GM18909 (cell line): ENCODE results near the gene CCDC80.
"Not testable (repeated sequence)": the region's sequence is repeated elsewhere in the genome, so short reads cannot be mapped to it uniquely, and the experiment has no call there.

Experiments used
- ATAC-seq: cut with Tn5 transposase; IDR thresholded peaks from one replicate; pipeline ENCODE4 v1.9.1; 2021; ENCODE audit warnings: mild to moderate bottlenecking; ENCODE audit not compliant: unreplicated experiment, poor library complexity

Gene CCDC80

DNA sequence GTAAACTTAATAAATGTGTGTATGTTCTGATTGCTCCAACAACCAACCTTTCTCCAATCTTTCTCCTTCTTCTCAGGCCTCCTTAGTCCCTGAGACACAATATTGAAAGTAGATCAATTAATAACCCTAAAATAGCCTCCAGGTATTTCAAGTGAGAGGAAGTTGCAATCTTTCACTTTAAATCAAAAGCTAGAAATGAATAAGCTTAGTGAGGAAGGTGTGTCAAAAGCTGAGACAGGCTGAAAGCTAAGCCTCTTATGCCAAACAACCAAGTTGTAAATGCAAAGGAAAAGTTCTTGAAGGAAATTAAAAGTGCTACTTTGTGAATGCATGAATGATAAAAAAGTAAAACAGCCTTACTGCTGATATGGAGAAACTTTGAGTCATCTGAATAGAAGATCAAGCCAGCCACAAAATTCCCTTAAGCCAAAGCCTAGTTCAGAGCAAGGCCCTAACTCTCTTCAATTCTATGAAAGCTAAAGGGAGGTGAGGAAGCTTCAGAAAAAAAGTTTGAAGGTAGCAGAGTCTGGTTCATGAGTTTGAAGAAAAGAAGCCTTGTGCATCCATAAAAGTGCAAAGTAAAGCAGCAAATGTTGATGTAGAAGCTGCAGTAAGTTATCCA is 38.6 kb downstream of the CCDC80 start:
- ATAC-seq, result peak; percentile 80

DNA sequence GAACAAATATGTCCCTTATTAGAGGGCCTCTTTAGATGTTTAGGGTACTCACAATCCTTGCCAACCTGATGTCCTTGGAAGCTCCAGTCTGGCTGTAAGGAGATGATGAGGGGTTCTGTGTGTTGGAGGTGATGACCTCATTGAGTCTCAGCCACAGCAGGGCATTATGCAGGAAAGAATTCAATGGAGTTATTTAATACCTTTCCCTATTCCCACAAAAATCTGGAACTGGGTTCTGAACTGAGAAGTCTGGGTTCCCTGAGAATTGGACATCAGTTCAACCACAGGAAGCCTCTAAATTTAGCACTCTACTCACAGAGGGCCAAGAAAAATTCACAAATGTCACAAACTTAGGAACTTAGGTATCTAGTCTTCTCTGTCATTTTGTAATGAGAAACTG is 42.2 kb downstream of the CCDC80 start:
- no peak for ATAC-seq

DNA sequence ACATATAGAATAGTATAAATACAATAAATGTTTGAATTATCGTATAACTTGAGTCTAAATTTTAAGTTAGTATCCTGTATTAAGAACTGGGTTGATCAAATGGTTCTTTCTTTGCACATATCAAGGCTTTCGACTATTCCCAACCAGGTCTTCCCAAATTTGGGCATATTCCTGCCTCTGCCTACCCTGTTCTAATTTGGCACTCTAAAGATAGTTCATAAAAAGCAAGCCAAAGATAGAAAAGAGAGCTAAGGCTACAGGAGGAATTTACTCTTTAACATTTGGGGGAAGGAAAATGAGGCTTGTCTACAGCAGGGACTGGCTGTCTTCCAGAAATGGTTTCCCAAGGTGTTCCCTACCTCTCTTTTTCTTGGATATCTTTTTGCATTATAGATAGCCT is 43.0 kb downstream of the CCDC80 start:
- ATAC-seq, result no peak

DNA sequence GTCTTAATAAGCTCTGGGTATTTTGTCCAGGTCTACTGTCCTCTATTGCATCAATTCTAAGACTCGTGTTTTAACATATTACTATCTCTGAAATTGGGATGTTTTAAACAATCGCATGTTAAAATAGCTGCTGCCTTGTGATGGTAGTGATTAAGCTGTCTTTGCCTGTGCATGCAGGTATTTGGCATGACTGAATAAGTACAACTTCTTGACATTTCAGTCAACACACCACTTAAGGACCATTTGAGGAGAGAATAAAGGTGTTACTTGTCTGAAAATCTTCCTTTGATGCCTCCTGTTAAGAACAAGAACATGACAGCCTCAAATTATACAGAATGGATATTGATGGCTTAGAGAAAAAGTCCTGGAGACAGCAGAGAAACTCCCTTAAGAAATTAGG is 46.1 kb downstream of the CCDC80 start:
- ATAC-seq, result no peak

DNA sequence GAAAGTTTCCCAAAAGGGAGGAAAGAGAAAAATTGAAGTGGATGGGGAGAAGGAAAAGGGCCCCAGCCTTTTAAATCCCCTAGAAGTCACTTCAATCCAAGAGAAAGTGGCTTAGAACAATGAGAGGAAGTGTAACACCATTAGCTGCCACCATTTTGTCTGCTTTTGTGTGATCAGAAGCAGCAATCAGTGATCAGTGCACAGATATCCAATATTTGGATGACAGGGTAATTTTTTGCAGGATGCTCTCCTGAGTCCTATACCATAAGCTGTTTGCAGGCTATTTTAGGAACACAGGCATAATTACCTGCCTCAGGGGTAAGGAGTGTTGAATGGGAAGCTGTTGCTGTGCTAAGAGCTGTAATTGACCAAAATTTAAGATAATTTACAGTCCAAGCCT is 47.7 kb downstream of the CCDC80 start:
- no peak for ATAC-seq

DNA sequence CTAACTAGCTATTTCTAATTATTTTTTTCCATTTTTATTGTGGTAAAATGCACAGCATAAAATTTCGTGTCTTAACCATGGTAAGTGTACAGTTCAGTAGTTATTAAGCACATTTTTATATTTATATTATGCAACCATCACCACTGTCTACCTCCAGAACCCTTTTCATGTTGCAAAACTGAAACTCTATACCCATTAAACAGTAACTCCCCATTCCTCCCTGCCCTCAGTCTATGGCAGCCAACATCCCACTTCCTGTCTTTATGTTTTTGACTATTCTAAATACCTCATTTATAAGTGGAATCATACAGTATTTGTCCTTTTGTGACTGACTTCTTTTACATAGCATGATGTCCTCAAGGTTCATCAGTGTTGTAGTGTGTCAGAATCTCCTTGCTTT is 53.6 kb downstream of the CCDC80 start:
- no peak for ATAC-seq

DNA sequence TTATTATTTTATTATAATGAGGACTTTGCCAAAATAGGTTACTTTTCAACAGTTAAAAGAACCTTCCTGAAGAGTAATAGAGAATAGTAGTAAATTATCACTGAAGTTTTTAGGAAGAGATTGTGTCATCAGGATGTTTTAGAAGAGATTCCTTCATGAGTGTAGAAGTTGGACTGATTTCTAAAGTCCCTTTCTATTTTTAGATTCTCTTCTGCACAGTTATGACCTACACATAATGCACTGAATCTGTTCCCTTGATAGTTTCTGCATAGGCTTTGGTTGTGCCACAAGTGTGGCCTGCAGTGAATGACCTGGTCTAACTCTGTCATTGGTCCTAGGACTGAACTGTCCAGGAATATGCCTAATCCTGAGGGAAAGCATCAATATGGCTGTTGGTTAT is 55.2 kb downstream of the CCDC80 start:
- no peak for ATAC-seq

DNA sequence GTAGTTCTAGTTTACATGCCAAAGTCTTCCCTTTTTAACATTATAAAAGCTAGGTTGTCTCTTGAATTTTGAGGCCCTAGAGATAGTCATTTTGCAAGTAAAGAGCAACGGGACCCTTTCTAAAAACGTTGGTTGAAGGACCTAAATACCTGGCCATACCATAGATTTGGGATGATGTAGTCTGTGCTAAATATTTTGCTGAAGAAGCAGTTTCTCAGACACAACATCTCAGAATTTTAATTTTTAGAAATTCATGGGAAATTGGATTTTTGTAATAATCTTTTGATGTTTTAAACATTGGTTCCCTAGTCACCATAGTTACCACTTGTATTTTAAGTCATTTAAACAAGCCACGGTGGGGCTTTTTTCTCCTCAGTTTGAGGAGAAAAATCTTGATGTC is 57.8 kb downstream of the CCDC80 start:
- no peak for ATAC-seq

DNA sequence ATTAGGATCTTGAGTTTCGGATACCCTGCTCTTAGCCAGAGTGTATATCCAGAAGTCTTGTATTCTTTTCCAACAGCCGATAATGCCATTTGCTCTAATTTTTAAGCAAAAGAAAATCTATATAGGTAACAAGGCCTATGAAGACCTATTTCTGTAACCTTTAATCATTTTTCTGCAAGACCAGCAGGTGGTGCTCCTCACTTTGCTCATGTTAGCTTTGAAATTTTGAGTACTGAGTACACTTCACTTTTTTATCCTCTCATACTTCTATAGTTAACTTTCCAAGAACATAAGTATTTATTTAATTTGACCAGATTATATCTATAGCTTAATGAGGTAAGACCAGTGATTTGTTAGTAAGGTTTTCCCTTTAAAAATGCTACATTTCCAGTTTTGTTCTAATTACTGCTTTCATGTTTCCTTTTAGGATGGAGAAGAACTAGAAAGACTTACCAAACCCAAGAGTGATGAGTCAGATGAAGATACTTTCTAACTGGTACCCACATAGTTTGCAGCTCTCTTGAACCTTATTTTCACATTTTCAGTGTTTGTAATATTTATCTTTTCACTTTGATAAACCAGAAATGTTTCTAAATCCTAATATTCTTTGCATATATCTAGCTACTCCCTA is 58.6 kb downstream of the CCDC80 start:
- ATAC-seq, result peak; percentile 53

DNA sequence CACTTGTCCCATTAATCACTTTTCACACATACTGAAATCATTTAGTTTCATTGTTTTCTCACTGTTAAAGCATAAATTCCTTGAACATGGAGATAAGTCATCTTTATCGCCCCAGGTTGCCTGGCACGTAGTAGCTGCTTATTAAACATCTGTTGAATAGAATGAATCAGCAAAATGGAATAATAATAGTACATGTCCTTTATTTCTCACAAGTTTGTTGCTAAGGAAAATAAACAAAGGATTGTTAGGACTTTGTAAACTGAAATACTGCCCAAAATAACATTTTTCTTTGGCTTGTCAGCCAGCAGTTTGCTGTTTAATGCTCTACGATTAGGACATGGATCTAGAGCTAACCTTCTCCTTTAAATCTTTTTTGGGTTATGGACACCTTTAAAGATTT is 61.2 kb downstream of the CCDC80 start:
- no peak for ATAC-seq

DNA sequence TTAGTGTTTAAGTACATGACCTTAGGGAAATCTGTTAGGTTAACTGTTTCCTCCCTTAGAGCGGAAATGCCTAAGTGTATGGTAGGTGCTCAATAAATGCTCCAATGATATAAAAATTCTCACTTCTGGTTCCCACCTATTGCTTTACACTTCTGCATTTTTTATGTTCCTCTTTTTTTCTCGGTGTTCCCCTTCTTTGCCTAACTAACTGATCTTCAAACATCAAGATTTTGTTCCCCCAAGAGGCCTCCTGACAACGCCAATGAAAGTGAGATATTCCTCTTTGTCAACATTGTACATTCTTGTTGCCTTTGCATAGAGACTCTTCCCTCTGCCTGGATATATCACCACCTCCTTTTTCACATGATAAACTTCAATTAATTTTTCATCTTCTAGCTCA is 61.7 kb downstream of the CCDC80 start:
- ATAC-seq, result no peak

DNA sequence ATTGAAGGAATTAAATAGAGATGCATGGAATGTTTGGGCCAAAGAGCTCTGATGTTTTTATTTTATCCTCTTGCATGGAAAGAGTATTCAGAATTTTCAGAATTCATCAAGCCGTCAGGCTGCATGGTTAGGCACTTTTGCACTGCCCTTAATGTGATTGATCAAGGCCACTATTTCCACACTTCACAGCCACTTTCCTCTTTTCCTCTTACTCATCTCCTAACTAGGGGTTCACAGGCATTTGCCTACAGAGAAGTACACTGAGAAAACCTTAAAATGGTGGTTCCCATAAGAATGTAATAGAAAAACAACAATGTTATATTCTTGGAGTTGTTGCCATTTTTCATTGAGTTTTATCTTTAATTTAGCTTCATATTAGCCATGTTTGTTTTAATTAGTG is 68.2 kb downstream of the CCDC80 start:
- ATAC-seq, result no peak

DNA sequence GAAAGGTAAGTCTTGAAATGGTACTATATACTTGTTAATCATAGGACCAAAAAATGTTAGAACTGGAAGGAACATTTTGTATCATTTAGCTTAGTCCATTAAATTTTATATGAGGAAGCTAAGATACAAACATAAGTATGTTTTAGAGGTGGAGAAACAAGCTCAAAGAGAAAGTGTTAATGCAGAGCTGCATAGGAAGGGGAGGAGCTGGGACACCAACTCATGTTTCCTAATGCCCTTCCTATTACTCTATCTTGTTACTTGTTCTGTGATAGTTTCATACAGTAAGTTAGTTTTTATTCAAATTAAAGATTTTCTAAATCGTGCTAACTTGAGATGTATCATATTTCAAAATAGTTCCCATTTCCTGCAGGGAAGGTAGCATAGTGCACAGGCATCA is 71.7 kb downstream of the CCDC80 start:
- no peak for ATAC-seq

DNA sequence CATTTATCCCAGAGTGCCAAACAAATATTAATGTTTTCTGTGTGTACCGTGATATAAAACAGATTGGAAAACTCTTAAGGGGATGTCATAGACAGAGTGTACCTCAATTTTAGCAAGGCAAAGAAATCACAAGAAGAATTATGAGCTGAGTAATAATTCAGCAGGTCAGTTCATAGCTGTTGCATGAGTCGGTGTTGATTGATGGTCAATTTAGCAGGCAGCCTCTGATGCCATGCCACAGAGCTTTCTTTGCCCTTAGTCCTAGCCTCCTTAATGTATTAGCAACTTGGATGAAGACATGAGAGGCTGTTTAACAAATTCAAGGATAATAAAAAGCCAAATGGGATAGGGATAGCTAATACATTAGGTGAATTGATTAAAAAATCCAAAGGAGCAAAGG is 72.3 kb downstream of the CCDC80 start:
- no peak for ATAC-seq

DNA sequence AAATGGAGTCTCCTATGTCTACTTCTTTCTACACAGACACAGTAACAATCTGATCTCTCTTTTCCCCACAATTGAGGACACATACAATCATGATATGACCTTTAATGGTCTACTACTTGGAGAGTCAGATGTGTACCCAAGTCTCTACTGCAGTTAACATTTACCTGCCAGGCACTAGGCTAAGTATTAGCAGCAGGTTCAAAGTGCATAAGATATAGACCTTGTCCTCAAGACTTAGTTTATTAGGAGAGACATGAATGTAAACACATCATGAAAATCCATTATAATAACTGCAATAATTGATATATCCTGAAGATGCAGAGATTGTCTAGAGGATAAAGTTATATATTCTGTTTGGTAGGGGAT is 76.0 kb downstream of the CCDC80 start:
- ATAC-seq, result no peak

DNA sequence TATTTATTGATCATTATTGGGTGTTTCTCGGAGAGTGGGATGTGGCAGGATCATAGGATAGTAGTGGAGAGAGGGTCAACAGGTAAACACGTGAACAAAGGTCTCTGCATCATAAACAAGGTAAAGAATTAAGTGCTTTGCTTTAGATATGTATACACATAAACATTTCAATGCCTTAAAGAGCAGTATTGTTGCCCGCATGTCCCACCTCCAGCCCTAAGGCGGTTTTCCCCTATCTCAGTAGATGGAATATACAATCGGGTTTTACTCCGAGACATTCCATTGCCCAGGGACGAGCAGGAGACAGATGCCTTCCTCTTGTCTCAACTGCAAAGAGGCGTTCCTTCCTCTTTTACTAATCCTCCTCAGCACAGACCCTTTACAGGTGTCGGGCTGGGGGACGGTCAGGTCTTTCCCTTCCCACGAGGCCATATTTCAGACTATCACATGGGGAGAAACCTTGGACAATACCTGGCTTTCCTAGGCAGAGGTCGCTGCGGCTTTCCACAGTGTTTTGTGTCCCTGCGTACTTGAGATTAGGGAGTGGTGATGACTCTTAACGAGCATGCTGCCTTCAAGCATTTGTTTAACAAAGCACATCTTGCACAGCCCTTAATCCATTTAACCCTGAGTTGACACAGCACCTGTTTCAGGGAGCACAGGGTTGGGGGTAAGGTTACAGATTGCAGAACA is 76.5 kb downstream of the CCDC80 start:
- ATAC-seq, result not testable (repeated sequence)

DNA sequence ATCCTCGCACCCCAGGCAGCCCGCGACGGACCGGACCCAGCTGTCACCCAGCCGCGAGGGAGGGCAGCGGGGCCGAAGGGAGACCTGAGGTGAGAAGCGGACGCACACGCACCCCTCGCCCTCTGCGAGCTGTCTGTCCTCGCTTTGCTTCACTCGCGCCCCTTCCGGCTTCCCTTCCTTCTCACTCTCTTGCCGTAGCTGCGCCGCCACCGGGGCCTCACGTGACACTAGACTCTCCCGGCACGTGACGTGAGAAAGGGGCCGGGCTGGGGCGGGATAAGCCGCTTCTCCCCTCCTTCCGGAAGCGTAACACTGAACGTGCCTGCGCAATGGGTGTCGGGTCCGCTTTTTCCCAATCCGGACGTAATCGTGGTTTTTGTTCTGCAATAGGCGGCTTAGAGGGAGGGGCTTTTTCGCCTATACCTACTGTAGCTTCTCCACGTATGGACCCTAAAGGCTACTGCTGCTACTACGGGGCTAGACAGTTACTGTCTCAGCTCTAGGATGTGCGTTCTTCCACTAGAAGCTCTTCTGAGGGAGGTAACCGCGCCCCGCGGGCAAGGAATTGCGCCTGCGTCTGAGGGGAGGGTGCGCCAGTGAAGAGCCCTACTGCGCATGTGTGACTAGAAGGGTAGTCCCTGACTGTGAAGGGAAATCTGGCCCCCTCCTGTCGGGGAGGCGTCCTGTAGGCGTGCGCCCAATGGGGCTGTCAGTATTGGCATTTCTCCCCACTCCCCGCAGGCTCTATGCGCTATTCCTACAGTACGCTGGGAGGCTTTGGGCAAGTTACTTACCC is 79.0 kb downstream of the CCDC80 start, which contains the start of the genes ATG3 and SLC35A5:
ATG3 (minus strand) TSS at position 229 of the 796 bp plus-strand sequence. CDS start 434 bp downstream, outside the sequence.
SLC35A5 (plus strand) TSS at position 312 of the 796 bp plus-strand sequence. CDS start 1,359 bp downstream, outside the sequence.
- ATAC-seq, result peak; percentile 84

DNA sequence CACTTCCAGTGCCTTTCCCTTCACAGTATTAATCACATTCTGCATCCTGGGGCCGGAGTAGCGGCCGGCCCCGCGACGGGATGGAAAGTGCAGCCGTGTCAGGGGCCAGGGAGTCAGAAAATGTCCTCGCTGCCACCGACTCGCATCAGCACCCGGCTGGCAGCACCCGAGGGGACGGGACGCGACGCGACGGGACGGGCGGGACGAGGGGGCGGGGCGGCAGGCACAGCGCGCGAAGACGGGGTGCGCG is 79.5 kb downstream of the CCDC80 start:
- ATAC-seq, result peak; percentile 54

DNA sequence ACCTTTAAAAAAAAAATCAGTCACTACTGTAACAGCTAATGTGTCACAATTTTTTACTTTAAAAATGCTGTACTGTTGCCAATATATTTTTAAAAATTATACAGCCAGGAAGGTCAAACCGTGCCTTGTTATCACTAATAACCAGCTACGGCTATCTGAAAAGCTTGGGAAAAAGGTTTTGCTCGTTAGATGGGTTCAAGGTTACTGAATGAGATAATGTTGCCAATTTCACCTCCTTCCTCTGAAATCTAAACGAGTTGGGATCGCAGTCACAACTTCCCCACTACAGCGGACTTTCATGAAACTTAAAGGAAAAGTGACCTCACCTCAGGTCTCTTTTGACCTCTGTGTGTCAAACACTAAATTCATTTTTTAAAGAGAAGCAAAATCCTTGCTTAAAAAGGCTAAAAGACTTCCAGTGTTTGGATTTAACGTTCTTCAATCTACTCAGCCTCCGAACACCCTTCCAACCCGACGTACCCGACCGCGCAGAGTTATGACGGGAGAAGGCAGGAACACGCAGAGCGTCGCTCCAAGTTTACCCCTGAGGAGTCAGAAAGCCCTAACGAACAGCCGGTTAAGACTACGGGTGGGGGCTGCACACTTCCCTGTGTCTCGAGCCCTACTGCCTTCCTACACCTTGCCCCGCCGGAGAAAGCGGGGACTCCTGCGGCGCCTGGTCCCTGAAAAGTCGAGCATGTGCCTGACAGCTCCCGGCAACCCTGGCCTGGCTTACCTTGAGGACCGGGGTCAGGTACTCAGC is 80.0 kb downstream of the CCDC80 start:
- ATAC-seq, result peak; percentile 31

DNA sequence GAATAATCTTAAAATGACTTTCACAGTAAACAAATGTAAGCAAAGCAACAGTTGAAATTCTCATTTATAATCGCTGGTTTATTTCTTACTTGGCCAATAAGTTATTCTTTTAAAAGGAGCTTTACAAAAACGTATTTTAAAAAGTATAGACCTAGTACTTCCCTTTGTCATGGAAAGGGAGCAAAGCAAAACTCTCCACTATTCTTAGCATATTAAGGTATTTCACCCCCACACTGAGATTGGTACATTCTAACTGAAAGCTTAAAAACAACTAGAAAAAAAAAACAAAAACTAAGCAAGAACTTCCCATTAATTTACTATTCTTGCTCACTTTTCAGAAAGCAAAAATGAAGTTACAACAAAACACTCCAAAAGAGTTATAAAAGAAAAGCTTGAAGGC is 80.6 kb downstream of the CCDC80 start:
- ATAC-seq, result no peak
